ENCODE data around the gene EFHC1. TPM values are rescaled to one million over a fixed set of nuclear protein-coding genes. Genes with fewer than 3 reads are reported as not detected.

The EFHC1 gene
- total and polyA plus RNA-seq, 2 of the 13 experiments (the other 11 are each of a cell fraction or from before 2014, with no cell fraction given), result 23.4 to 29.5 TPM

GRCh38 chr6:52371656-52372191 is 48.4 kb upstream of the EFHC1 start (continued):
- TF ChIP-seq ZNF576 (CRISPR knock-in tag; IDR thresholded peaks at IDR 0.05), result no peak
- TF ChIP-seq SIN3B (IDR thresholded peaks at IDR 0.05; ENCODE audit: low read length), result no peak
- TF ChIP-seq PCBP1 (IDR thresholded peaks at IDR 0.05; ENCODE audit: borderline replicate concordance, low read depth, low read length), result no peak
- TF ChIP-seq THAP11 (CRISPR knock-in tag; IDR thresholded peaks at IDR 0.05), result peak; percentile 83
- no peak for TF ChIP-seq SNAI1 (CRISPR knock-in tag; IDR thresholded peaks at IDR 0.05; ENCODE audit: borderline replicate concordance)
- no peak for TF ChIP-seq HDAC6 (IDR thresholded peaks at IDR 0.05; ENCODE audit: low read depth, low read length)
- TF ChIP-seq CBX1 (IDR thresholded peaks at IDR 0.05; ENCODE audit: low read depth), result no peak
- TF ChIP-seq YEATS2 (CRISPR knock-in tag; IDR thresholded peaks at IDR 0.05; ENCODE audit: borderline replicate concordance), result peak; percentile 23; the same call in 1 of the 2 replicates
- no peak for TF ChIP-seq SP1 (IDR thresholded peaks at IDR 0.05)
- TF ChIP-seq SP1 (CRISPR knock-in tag; IDR thresholded peaks at IDR 0.05), result no peak
- TF ChIP-seq ZNF652 (CRISPR knock-in tag; IDR thresholded peaks at IDR 0.05; ENCODE audit: borderline replicate concordance, low read depth), result 0 out of 2 replicates have a peak, but pooled peaks have one; percentile 24
- TF ChIP-seq, protein P1, sequence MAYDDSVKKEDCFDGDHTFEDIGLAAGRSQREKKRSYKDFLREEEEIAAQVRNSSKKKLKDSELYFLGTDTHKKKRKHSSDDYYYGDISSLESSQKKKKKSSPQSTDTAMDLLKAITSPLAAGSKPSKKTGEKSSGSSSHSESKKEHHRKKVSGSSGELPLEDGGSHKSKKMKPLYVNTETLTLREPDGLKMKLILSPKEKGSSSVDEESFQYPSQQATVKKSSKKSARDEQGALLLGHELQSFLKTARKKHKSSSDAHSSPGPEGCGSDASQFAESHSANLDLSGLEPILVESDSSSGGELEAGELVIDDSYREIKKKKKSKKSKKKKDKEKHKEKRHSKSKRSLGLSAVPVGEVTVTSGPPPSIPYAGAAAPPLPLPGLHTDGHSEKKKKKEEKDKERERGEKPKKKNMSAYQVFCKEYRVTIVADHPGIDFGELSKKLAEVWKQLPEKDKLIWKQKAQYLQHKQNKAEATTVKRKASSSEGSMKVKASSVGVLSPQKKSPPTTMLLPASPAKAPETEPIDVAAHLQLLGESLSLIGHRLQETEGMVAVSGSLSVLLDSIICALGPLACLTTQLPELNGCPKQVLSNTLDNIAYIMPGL (CRISPR knock-in tag; IDR thresholded peaks at IDR 0.05; ENCODE audit: borderline replicate concordance in 1 of 2, low read depth in 1 of 2), result peak in 1 of 2 experiments; percentile 52; a peak in 1 of 4 replicates
- peak; percentile 70; the same call in 1 of the 2 replicates for TF ChIP-seq SALL1 (CRISPR knock-in tag; IDR thresholded peaks at IDR 0.05)
- no peak for TF ChIP-seq NR2C2 (CRISPR knock-in tag; IDR thresholded peaks at IDR 0.05; ENCODE audit: borderline replicate concordance)
- peak; percentile 83 for TF ChIP-seq SIX4 (CRISPR knock-in tag; IDR thresholded peaks at IDR 0.05)
- no peak for TF ChIP-seq MTA1 (CRISPR knock-in tag; IDR thresholded peaks at IDR 0.05; ENCODE audit: borderline replicate concordance)
- TF ChIP-seq NCOA5 (CRISPR knock-in tag; IDR thresholded peaks at IDR 0.05), result no peak
- TF ChIP-seq MLLT10 (CRISPR knock-in tag; IDR thresholded peaks at IDR 0.05), result no peak
- no peak for TF ChIP-seq ZFY (CRISPR knock-in tag; IDR thresholded peaks at IDR 0.05)
- no peak for TF ChIP-seq ZNF773 (CRISPR knock-in tag; IDR thresholded peaks at IDR 0.05; ENCODE audit: borderline replicate concordance)
- no peak for TF ChIP-seq TSC22D2 (CRISPR knock-in tag; IDR thresholded peaks at IDR 0.05; ENCODE audit: borderline replicate concordance)
- peak; percentile 67; the same call in 1 of the 2 replicates for TF ChIP-seq HMG20B (CRISPR knock-in tag; conservative IDR thresholded peaks at IDR 0.05)
- peak; percentile 100 for TF ChIP-seq CEBPG (CRISPR knock-in tag; IDR thresholded peaks at IDR 0.05)
- TF ChIP-seq ZNF530 (CRISPR knock-in tag; IDR thresholded peaks at IDR 0.05; ENCODE audit: low read depth), result no peak
- TF ChIP-seq ZNF713 (CRISPR knock-in tag; IDR thresholded peaks at IDR 0.05), result no peak
- TF ChIP-seq ZNF639 (CRISPR knock-in tag; conservative IDR thresholded peaks at IDR 0.05), result no peak
- TF ChIP-seq, protein P2, sequence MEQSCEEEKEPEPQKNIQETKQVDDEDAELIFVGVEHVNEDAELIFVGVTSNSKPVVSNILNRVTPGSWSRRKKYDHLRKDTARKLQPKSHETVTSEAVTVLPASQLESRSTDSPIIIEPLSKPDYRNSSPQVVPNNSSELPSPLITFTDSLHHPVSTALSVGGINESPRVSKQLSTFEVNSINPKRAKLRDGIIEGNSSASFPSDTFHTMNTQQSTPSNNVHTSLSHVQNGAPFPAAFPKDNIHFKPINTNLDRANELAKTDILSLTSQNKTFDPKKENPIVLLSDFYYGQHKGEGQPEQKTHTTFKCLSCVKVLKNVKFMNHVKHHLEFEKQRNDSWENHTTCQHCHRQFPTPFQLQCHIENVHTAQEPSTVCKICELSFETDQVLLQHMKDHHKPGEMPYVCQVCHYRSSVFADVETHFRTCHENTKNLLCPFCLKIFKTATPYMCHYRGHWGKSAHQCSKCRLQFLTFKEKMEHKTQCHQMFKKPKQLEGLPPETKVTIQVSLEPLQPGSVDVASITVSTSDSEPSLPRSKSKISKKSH (CRISPR knock-in tag; IDR thresholded peaks at IDR 0.05; ENCODE audit: borderline replicate concordance), result no peak
